Fibroblast of skin of left biceps (primary cell): Measurements from ENCODE around the gene LRP3.
"Not testable (repeated sequence)": the region's sequence is repeated elsewhere in the genome, so short reads cannot be mapped to it uniquely, and the experiment has no call there.

Experiments used
- DNase-seq, 2 experiments: peaks; one replicate each; pipeline ENCODE4 v3.0.0-alpha.2; 2013; ENCODE audit warnings: low read depth in 2 of 2

LRP3 gene

GRCh38 chr19:33176670-33177416, 17.3 kb upstream of the LRP3 start:
- peak; percentile 98 for DNase-seq

- no peak for DNase-seq
These were observed 16.6 kb upstream of the LRP3 start for GRCh38 chr19:33177417-33177979.

GRCh38 chr19:33186431-33187182, 7.5 kb upstream of the LRP3 start:
- DNase-seq, result no peak

- DNase-seq, result no peak
These were observed 7.0 kb upstream of the LRP3 start for GRCh38 chr19:33187183-33187540.

- no peak for DNase-seq
These were observed 4.7 kb upstream of the LRP3 start for GRCh38 chr19:33189453-33189852.

GRCh38 chr19:33191092-33191491, 3.0 kb upstream of the LRP3 start:
- DNase-seq, result not testable (repeated sequence)

GRCh38 chr19:33191501-33191900, 2.6 kb upstream of the LRP3 start:
- no peak for DNase-seq

GRCh38 chr19:33192010-33192409, 2.1 kb upstream of the LRP3 start:
- DNase-seq, result no peak

GRCh38 chr19:33193269-33193864, 763 bp upstream of the LRP3 start:
- DNase-seq, result no peak

- DNase-seq, result no peak
These were observed 379 bp downstream of the LRP3 start for GRCh38 chr19:33194532-33194885.

- DNase-seq, result no peak
These were observed 935 bp downstream of the LRP3 start for GRCh38 chr19:33194886-33195644.

GRCh38 chr19:33195645-33196347, 1.7 kb downstream of the LRP3 start:
- DNase-seq, result no peak

- no peak for DNase-seq
These were observed 2.5 kb downstream of the LRP3 start for GRCh38 chr19:33196446-33197193.

GRCh38 chr19:33197591-33198000, 3.5 kb downstream of the LRP3 start:
- no peak for DNase-seq

GRCh38 chr19:33198169-33198568, 4.0 kb downstream of the LRP3 start:
- no peak for DNase-seq

GRCh38 chr19:33199441-33200265, 5.5 kb downstream of the LRP3 start:
- no peak for DNase-seq

GRCh38 chr19:33201473-33201872, 7.3 kb downstream of the LRP3 start:
- no peak for DNase-seq

GRCh38 chr19:33201886-33202545, 7.9 kb downstream of the LRP3 start:
- DNase-seq, result no peak
